Sigmoid colon (tissue), 7 donors: ENCODE data around the gene MAPKAP1. TPM values are rescaled to one million over a fixed set of nuclear protein-coding genes. Genes with fewer than 3 reads are reported as not detected.
A peak's percentile ranks its signal among the peaks of the same experiment; 100 is the strongest.

Experiments
- DNase-seq: peaks from one replicate; pipeline ENCODE4 v3.0.0-alpha.2; 2019
- H3K27ac ChIP-seq, 4 donors: fragments of 200-600 bp; sonication (generic); one replicate each; pipeline ENCODE4 v1.5.1; 2016 to 2019; ENCODE audit warnings: mild to moderate bottlenecking in 1 of 4
- H3K27me3 ChIP-seq, 3 donors: fragments of 200-600 bp; sonication (generic); one replicate each; pipeline ENCODE4 v1.5.1; 2019; ENCODE audit warnings: mild to moderate bottlenecking in 1 of 3
- H3K36me3 ChIP-seq, 4 donors: fragments of 200-600 bp; sonication (generic); one replicate each; pipeline ENCODE4 v1.5.1; 2016 to 2019
- H3K4me1 ChIP-seq, 4 donors: fragments of 200-600 bp; sonication (generic); one replicate each; pipeline ENCODE4 v1.5.1; 2017 to 2019
- H3K4me3 ChIP-seq, 4 donors: fragments of 200-600 bp; sonication (generic); one replicate each; pipeline ENCODE4 v1.5.1; 2017 to 2019; ENCODE audit warnings: mild to moderate bottlenecking in 2 of 4, moderate library complexity in 1 of 4
- H3K9me3 ChIP-seq, 4 donors: fragments of 200-600 bp in 3 of 4; sonication (generic) in 3 of 4; one replicate each; pipeline versions ENCODE4 v1.5.1 to v1.6.1; 2013 to 2019
- EP300 ChIP-seq, 4 donors: sonication (generic); formaldehyde crosslinking; IDR thresholded peaks; one replicate each; pipeline ENCODE4 v1.6.1; 2017; ENCODE audit warnings: antibody characterized with exemption in 4 of 4
- POLR2A ChIP-seq, 2 donors: fragments of 450-650 bp; IDR thresholded peaks; one replicate each; pipeline ENCODE4 v1.6.1; 2016; ENCODE audit warnings: antibody characterized with exemption in 2 of 2, mild to moderate bottlenecking in 2 of 2, moderate library complexity in 2 of 2
- POLR2AphosphoS5 ChIP-seq, 4 donors: sonication (generic); formaldehyde crosslinking; IDR thresholded peaks; one replicate each; pipeline ENCODE4 v1.6.1; 2017; ENCODE audit warnings: antibody characterized with exemption in 4 of 4
- WGBS, 2 donors: extraction: QIAGEN DNeasy Blood & Tissue Kit; methylation state at CpG; one replicate each; pipeline ENCODE4 v1.1.7; 2013; 5-methylcytosine and 5-hydroxymethylcytosine counted together
- intact Hi-C: fragments of 100-400 bp; cut with DNase I; formaldehyde crosslinking; loops from one replicate; pipeline ENCODE4 v1.15.1; 2023
- polyA plus RNA-seq, 3 donors: library from polyadenylated mRNA; stranded (reverse); fragments of 200-250 nt; gene quantifications; one replicate each; pipeline ENCODE4 v1.2.3, GENCODE V29; 2013
- total RNA-seq, 4 donors: library from RNA; depleted of rRNA; stranded (reverse); fragments of >200 nt; gene quantifications; one replicate each; pipeline ENCODE4 v1.1.0, GENCODE V29; 2016
- TF ChIP-seq, protein P1 (sequence below), 4 experiments: fragments of 450-650 bp in 3 of 4; fragments of 200-600 bp in 1 of 4; IDR thresholded peaks; one replicate each; pipeline ENCODE4 v1.5.1; 2016 to 2019; ENCODE audit warnings: antibody characterized with exemption in 4 of 4, mild to moderate bottlenecking in 3 of 4, moderate library complexity in 2 of 4
- donor health status: healthy with polysubstance abuse.
- donor health status: Bipolar disorder and iron deficiency.
- donor health status: healthy.

MAPKAP1 gene
- total and polyA plus RNA-seq, 7 donors = 37.2 to 155 (median 84.3) TPM

DNA sequence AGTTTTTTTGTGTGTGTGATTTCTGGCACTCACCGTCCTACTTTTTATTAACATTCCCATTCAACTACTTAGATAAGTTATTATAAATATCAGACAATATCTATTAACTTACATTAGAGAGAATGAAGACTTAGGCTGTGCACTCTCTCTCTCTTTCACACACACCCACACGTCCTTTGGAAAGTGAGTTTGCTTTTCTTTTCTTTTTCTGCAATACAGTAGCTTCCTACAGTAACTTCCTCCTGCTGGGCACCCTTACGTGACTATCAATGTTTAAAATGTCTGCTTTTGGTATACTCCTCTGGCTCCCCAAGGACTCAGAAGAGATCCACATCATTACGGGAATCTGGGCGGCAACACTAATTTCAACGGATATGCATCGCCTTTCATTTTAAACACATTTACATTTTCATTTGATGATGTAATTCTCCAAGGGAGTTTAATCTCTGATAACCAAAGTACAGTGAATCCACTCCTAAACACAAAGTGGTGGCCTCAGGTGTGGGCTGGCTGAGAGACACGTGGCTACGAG, 179.5 kb downstream of the MAPKAP1 start:
- Histone ChIP-seq H3K27ac (peak overlapping the region in 1 of 4 donors; percentile 65), H3K9me3 (no peaks in the 10 kb centered on the region), H3K4me1 (peaks cover 0 to 81% (median 58%) of the 10 kb centered on the region in 4 donors), H3K27me3 (no peaks in the 10 kb centered on the region), H3K36me3 (no peaks in the 10 kb centered on the region), H3K4me3 (no peak overlapping the region)
- TF ChIP-seq EP300 (IDR thresholded peaks at IDR 0.05) = no peak
- no peak for TF ChIP-seq POLR2AphosphoS5 (IDR thresholded peaks at IDR 0.05)
- no peak for TF ChIP-seq POLR2A (IDR thresholded peaks at IDR 0.05)
- TF ChIP-seq, protein P1, sequence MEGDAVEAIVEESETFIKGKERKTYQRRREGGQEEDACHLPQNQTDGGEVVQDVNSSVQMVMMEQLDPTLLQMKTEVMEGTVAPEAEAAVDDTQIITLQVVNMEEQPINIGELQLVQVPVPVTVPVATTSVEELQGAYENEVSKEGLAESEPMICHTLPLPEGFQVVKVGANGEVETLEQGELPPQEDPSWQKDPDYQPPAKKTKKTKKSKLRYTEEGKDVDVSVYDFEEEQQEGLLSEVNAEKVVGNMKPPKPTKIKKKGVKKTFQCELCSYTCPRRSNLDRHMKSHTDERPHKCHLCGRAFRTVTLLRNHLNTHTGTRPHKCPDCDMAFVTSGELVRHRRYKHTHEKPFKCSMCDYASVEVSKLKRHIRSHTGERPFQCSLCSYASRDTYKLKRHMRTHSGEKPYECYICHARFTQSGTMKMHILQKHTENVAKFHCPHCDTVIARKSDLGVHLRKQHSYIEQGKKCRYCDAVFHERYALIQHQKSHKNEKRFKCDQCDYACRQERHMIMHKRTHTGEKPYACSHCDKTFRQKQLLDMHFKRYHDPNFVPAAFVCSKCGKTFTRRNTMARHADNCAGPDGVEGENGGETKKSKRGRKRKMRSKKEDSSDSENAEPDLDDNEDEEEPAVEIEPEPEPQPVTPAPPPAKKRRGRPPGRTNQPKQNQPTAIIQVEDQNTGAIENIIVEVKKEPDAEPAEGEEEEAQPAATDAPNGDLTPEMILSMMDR (IDR thresholded peaks at IDR 0.05) = no peak
- 83 to 90% methylated on average over 9 of the region's 9 CpGs for WGBS, 2 donors
- intact Hi-C loops = no loop called here
- no peak for DNase-seq

DNA sequence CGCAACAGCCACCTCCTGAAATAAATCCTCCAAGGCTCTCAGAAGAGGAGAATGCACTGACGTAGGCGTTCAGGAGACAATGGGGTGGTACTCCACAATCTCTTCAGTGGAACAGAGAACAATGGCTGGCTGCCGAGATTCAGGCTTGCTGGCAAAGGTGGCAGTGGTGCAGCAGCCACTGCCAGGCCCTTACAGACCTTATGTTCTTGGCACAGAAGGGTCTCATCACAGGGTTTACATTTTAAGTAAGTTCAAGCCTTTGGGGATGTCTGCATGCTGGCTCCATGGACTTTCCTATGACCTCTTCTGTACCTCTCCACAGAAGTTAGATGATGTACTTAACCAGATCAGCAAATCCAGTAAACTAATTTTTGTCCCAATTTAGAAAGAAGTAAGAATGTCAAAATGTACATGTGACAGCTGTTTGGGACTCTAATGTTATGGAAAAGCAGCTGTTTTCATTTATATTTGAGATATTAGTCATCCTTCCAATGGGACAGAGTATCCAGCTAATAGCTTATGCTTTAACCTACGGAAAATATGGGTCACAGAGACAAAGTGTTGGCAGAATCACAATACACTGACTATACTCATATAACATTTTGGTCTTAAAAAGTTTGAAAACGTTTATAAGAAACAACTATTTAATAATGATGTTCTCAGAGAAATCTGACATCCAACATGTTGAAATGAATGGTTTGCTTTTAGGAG, 180.9 kb downstream of the MAPKAP1 start:
- Histone ChIP-seq H3K4me1 (peaks cover 0 to 96% (median 72%) of the 10 kb centered on the region in 4 donors), H3K36me3 (no peaks in the 10 kb centered on the region), H3K4me3 (no peak overlapping the region), H3K27ac (peak overlapping the region in 3 of 4 donors; percentile 38 to 65 (median 59)), H3K27me3 (no peaks in the 10 kb centered on the region), H3K9me3 (no peaks in the 10 kb centered on the region)
- 82 to 89% methylated on average over 6 of the region's 6 CpGs for WGBS, 2 donors
- DNase-seq = no peak
- intact Hi-C loops = no loop called here
- TF ChIP-seq EP300 (IDR thresholded peaks at IDR 0.05) (no peak), POLR2AphosphoS5 (IDR thresholded peaks at IDR 0.05) (peak in 3 of 4 donors; percentile 25 to 66 (median 36)), POLR2A (IDR thresholded peaks at IDR 0.05) (no peak)
- TF ChIP-seq, protein P1 (IDR thresholded peaks at IDR 0.05) = no peak

DNA sequence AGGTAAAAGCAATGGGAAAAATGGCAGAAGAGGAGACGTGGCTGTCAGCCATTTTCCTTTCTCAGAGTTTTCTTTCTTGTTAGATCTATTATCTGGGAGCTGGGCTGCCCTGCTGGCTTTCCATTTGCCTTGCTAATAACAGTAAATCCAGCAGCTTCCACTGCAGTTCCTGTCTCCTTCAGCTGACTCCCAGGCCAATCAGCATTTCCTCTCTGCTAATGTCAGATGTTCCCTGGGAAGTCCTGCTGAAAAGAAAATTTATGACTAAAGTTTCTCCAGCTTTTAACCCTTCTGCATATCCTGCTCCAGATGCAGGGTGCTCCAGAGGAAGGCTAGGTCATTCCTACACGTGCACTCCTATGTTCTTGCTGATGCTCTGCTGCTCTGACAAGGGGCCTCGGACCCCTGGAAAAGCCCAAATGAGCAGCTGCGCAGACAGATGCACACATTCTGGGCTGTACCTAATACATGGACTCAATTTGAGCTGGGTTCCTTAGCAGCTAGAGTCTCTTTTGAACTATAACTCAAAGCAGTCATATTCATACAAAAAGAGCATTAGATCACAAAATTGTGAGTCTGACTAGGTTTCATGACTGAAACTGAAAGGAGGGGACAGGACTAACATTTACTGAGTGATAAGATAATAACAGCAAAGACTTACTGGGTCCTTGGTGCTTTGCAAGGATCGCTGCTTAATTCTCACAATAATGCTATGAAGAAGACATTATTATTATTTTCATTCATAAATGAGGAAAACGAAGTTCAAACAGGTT, 182.2 kb downstream of the MAPKAP1 start:
- no peaks in the 10 kb centered on the region for H3K36me3 ChIP-seq
- no peak overlapping the region for H3K4me3 ChIP-seq
- H3K27me3 ChIP-seq = no peaks in the 10 kb centered on the region
- intact Hi-C loops = no loop called here
- TF ChIP-seq, protein P1 (IDR thresholded peaks at IDR 0.05) = no peak
- peak overlapping the region in 2 of 4 donors; percentile 59 to 65 for H3K27ac ChIP-seq
- no peak for DNase-seq
- WGBS, 2 donors = 88 to 92% methylated on average over 6 of the region's 6 CpGs
- H3K9me3 ChIP-seq = no peaks in the 10 kb centered on the region
- peaks cover 0 to 92% (median 72%) of the 10 kb centered on the region in 4 donors for H3K4me1 ChIP-seq

DNA sequence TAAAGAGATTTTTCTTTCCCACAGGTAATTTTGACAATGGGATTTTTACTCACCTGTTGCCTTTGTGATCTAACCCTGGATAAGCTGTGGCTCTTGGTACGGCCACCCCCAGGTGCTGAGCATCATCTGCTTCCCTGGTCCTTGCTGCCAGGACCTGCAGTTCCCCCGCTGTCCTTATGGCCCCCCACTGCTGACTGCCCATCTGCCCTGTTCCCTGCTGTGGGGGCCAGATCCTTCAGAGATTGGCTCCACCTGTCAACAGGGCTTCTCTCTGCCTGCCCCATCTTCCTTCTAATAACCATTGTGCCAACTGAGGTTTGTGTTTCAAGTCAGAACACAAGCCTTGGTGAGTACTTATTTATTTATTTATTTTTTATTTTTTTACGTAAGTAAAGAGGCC, 183.3 kb downstream of the MAPKAP1 start:
- intact Hi-C loops = no loop called here
- H3K27ac ChIP-seq = peak overlapping the region in 2 of 4 donors; percentile 14 to 75
- DNase-seq = no peak
- 97 to 99% methylated on average over 3 of the region's 3 CpGs for WGBS, 2 donors
- H3K4me1 ChIP-seq = peaks cover 0 to 81% (median 62%) of the 10 kb centered on the region in 4 donors
- no peaks in the 10 kb centered on the region for H3K9me3 ChIP-seq
- H3K27me3 ChIP-seq = no peaks in the 10 kb centered on the region
- TF ChIP-seq, protein P1 (IDR thresholded peaks at IDR 0.05) = no peak
- TF ChIP-seq POLR2A (IDR thresholded peaks at IDR 0.05) (no peak), POLR2AphosphoS5 (IDR thresholded peaks at IDR 0.05) (no peak), EP300 (IDR thresholded peaks at IDR 0.05) (no peak)
- no peak overlapping the region for H3K4me3 ChIP-seq
- H3K36me3 ChIP-seq = no peaks in the 10 kb centered on the region
